Measurements from ENCODE around the gene VASN.

Gene VASN

DNA sequence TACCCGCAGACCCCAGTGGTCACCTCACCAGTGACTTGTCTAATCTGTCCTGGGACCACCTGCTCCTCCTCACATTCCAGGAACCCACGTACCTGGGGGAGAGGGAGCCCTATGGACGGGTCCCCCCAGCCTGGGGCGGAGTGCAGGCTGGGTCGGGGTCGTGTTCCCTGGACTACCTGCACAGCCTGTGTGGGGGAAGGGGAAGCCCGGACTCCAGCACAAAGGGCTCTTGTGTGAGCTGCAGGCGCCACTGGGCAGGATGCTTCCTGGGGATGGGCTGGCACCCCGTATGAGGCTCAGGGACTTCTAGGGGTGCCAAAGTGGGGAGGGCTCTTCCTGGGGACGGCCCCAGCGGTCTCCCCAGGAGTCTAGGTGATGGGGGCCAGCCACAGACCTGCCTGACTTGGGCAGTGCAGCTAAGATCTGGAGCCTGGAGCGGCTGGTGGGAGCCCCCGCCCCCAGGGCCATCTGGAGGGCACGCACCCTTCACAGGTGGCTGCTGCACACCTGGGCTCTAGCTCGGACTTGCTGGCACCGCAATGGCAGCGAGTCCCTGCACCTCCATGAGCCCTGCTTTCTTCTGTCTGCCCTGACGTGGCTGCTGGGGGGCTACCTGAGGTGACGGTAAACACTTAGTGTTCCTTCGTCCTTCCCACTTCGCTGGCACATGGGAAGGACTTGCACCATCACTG lies 7.5 kb downstream of the VASN start:
- H3K36me3 Mint-ChIP-seq: peaks cover 17% of the 10 kb centered on the region
- no peak overlapping the region for H3K27ac Mint-ChIP-seq
- ATAC-seq (ENCODE audit: low read depth) (no peak), DNase-seq (ENCODE audit: low spot score in 2 of 2) (no peak)
- H3K4me1 Mint-ChIP-seq: peaks cover 2% of the 10 kb centered on the region
- no peaks in the 10 kb centered on the region for H3K9me3 Mint-ChIP-seq
- H3K27me3 Mint-ChIP-seq: no peaks in the 10 kb centered on the region
- H3K4me3 Mint-ChIP-seq: no peak overlapping the region

DNA sequence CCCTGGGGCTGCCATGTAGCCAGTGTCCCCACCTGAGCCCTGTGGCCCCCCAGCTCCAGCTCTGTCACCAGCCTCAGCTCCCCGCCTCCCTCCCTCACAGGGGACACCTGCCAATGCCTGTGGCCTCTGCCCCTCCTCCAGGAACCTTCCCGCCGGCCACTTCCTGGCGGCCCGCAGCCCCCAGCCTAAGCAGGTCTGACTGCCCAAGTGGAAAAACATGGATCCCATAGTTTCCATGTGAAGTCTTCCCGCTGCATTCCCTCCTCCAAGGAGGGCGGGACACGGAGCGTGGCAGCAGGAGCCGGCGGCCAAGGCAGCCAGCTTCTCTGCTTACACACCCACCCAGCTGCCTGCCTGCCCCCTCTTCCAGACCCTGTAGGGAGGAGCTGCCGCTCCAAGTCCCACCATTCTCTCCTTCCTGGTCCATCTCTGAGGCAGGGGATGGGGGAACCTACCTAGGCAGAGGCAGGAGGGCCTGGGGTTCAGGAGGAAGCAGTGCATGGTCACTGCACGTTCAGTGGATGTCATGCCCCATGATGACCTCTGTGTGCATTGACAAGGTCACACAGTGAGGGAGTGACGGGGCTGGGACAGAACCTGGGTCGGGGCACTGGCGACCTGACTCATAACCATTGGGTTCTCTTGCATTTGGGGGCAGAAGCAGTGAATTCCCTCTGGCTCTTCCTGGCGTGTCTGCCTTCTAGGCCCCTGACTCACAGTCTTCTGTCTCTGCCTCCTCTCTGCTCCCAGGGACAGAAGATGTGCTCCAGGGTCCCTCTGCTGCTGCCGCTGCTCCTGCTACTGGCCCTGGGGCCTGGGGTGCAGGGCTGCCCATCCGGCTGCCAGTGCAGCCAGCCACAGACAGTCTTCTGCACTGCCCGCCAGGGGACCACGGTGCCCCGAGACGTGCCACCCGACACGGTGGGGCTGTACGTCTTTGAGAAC lies 8.7 kb downstream of the VASN start:
- DNase-seq (ENCODE audit: low spot score in 2 of 2): no peak
- H3K4me1 Mint-ChIP-seq: peaks cover 2% of the 10 kb centered on the region
- H3K9me3 Mint-ChIP-seq: no peaks in the 10 kb centered on the region
- H3K36me3 Mint-ChIP-seq: peaks cover 18% of the 10 kb centered on the region
- H3K4me3 Mint-ChIP-seq: no peak overlapping the region
- no peaks in the 10 kb centered on the region for H3K27me3 Mint-ChIP-seq
- ATAC-seq (ENCODE audit: low read depth): no peak
- peak overlapping the region; percentile 38 for H3K27ac Mint-ChIP-seq

DNA sequence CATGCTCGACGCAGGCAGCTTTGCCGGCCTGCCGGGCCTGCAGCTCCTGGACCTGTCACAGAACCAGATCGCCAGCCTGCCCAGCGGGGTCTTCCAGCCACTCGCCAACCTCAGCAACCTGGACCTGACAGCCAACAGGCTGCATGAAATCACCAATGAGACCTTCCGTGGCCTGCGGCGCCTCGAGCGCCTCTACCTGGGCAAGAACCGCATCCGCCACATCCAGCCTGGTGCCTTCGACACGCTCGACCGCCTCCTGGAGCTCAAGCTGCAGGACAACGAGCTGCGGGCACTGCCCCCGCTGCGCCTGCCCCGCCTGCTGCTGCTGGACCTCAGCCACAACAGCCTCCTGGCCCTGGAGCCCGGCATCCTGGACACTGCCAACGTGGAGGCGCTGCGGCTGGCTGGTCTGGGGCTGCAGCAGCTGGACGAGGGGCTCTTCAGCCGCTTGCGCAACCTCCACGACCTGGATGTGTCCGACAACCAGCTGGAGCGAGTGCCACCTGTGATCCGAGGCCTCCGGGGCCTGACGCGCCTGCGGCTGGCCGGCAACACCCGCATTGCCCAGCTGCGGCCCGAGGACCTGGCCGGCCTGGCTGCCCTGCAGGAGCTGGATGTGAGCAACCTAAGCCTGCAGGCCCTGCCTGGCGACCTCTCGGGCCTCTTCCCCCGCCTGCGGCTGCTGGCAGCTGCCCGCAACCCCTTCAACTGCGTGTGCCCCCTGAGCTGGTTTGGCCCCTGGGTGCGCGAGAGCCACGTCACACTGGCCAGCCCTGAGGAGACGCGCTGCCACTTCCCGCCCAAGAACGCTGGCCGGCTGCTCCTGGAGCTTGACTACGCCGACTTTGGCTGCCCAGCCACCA lies 9.7 kb downstream of the VASN start:
- no peak overlapping the region for H3K4me3 Mint-ChIP-seq

DNA sequence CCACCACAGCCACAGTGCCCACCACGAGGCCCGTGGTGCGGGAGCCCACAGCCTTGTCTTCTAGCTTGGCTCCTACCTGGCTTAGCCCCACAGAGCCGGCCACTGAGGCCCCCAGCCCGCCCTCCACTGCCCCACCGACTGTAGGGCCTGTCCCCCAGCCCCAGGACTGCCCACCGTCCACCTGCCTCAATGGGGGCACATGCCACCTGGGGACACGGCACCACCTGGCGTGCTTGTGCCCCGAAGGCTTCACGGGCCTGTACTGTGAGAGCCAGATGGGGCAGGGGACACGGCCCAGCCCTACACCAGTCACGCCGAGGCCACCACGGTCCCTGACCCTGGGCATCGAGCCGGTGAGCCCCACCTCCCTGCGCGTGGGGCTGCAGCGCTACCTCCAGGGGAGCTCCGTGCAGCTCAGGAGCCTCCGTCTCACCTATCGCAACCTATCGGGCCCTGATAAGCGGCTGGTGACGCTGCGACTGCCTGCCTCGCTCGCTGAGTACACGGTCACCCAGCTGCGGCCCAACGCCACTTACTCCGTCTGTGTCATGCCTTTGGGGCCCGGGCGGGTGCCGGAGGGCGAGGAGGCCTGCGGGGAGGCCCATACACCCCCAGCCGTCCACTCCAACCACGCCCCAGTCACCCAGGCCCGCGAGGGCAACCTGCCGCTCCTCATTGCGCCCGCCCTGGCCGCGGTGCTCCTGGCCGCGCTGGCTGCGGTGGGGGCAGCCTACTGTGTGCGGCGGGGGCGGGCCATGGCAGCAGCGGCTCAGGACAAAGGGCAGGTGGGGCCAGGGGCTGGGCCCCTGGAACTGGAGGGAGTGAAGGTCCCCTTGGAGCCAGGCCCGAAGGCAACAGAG lies 10.5 kb downstream of the VASN start:
- H3K4me3 Mint-ChIP-seq: no peak overlapping the region
- H3K27ac Mint-ChIP-seq: no peak overlapping the region
- no peaks in the 10 kb centered on the region for H3K9me3 Mint-ChIP-seq
- H3K36me3 Mint-ChIP-seq: peaks cover 20% of the 10 kb centered on the region
- H3K27me3 Mint-ChIP-seq: no peaks in the 10 kb centered on the region
- no peaks in the 10 kb centered on the region for H3K4me1 Mint-ChIP-seq
- ATAC-seq (ENCODE audit: low read depth) (no peak), DNase-seq (ENCODE audit: low spot score in 2 of 2) (no peak)

More for the DNA sequence above, 9.7 kb downstream of the VASN start:
- no peaks in the 10 kb centered on the region for H3K27me3 Mint-ChIP-seq
- H3K36me3 Mint-ChIP-seq: peaks cover 19% of the 10 kb centered on the region
- no peak overlapping the region for H3K27ac Mint-ChIP-seq
- no peak for DNase-seq (ENCODE audit: low spot score in 2 of 2)
- H3K4me1 Mint-ChIP-seq: no peaks in the 10 kb centered on the region
- H3K9me3 Mint-ChIP-seq: no peaks in the 10 kb centered on the region
- no peak for ATAC-seq (ENCODE audit: low read depth)

DNA sequence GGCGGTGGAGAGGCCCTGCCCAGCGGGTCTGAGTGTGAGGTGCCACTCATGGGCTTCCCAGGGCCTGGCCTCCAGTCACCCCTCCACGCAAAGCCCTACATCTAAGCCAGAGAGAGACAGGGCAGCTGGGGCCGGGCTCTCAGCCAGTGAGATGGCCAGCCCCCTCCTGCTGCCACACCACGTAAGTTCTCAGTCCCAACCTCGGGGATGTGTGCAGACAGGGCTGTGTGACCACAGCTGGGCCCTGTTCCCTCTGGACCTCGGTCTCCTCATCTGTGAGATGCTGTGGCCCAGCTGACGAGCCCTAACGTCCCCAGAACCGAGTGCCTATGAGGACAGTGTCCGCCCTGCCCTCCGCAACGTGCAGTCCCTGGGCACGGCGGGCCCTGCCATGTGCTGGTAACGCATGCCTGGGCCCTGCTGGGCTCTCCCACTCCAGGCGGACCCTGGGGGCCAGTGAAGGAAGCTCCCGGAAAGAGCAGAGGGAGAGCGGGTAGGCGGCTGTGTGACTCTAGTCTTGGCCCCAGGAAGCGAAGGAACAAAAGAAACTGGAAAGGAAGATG lies 11.2 kb downstream of the VASN start:
- no peak for DNase-seq (ENCODE audit: low spot score in 2 of 2)
- Mint-ChIP-seq H3K4me3 (no peak overlapping the region), H3K27me3 (no peaks in the 10 kb centered on the region), H3K36me3 (peaks cover 20% of the 10 kb centered on the region), H3K9me3 (no peaks in the 10 kb centered on the region), H3K27ac (no peak overlapping the region), H3K4me1 (no peaks in the 10 kb centered on the region)
- ATAC-seq (ENCODE audit: low read depth): no peak

DNA sequence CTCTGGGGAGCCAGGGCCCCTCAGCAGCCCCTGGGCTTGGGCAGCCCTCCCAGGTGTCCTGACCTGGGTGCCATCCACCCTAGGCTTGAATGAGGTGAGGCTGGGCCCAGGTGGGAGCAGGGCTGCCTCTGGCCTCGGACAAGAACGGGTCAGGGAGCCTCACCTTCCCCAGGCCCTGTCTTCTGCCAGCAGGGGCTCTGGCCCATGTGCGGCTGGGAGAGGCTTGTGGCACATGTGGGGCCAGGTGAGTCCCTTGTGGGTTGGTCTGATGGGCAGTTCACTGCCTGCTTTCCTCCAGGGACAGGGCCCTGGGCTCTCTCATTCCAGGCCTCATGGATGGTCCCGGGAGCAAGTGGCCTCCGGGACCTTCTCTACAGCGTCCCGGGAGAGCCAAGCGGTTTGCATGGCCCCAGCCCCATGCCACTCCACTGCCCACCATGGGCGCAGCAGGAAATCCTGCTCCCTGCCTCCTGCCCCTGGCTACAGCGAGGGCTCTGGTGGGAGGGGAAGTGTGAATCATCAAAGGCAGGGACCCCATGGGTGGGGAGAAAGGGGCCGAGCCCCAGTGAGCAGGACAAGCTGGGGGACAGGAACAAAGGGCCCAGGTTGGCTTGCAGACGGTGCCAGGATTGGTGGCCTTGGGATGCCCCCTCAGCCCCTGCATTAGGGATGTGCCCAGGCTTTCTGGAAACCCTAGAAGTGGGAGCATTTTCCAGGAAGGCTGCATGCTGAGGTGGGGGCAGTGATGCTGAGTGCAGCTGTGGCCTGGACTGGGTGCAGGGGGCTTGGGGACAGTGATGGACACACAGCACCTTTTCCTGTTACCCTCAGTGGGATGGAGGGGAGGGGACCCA lies 12.2 kb downstream of the VASN start:
- DNase-seq (ENCODE audit: low spot score in 2 of 2) (no peak), ATAC-seq (ENCODE audit: low read depth) (no peak)
- no peaks in the 10 kb centered on the region for H3K27me3 Mint-ChIP-seq
- no peaks in the 10 kb centered on the region for H3K9me3 Mint-ChIP-seq
- H3K36me3 Mint-ChIP-seq: peaks cover 20% of the 10 kb centered on the region
- no peaks in the 10 kb centered on the region for H3K4me1 Mint-ChIP-seq
- H3K4me3 Mint-ChIP-seq: no peak overlapping the region
- H3K27ac Mint-ChIP-seq: no peak overlapping the region

DNA sequence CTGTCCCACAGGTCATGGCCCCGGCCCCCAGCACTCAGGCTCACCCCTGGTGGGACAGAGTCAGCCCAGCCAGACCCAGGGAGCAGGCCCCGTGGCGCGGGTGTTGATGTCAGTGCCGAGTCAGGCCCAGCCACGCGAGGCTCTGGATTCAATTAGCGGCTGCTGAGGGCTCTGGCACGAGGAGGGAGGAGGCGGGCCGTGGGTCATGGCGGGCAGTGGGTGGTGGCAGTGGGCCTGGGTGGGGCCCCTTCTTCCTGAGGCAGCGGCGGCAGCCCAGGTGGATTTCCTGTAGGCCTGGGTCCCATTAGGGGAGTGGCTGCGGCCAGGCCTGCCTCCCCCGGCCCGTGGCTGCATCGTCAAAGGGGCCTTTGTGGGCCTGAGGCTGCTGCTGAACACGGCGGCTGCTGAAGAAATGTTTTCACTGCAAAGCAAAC lies 12.9 kb downstream of the VASN start:
- Mint-ChIP-seq H3K27ac (no peak overlapping the region), H3K36me3 (peaks cover 22% of the 10 kb centered on the region), H3K4me3 (no peak overlapping the region), H3K27me3 (no peaks in the 10 kb centered on the region), H3K9me3 (no peaks in the 10 kb centered on the region), H3K4me1 (no peaks in the 10 kb centered on the region)
- no peak for ATAC-seq (ENCODE audit: low read depth)
- no peak for DNase-seq (ENCODE audit: low spot score in 2 of 2)

DNA sequence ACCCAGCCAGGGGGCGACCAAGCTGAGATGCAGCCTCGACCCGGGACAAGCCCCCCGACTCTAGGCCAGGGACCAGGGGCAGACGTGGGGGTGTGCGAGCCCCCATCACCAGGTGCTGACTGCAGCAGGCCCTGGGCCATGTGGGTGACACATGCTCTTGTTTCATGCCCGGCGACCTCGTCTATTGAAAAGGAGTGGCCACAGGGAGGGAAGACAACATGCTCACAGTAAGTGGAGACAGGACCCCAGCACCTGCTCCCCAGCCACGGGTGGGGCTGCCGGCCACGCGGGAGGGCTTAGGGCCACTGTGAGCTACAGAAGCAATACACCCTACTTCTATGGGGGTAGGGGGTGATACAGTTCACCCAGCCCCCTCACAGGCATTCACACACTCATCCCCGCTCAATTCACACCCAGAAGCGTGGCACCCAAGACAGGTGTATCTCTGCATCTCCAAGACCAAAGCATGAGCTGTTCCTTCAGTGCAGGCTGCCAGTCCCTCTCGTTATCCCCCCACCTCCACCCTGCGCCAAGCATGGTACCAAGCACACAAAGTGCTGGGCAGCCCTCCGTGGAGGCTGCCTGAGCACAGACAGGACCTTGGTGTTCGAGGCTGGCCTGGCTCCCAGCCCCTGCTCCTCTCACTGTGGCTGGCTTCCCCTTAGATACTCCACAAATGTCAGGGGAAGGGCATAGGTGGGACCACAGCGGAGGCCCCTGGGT lies 13.6 kb downstream of the VASN start:
- Mint-ChIP-seq H3K27ac (no peak overlapping the region), H3K4me3 (no peak overlapping the region), H3K9me3 (no peaks in the 10 kb centered on the region), H3K36me3 (peaks cover 27% of the 10 kb centered on the region), H3K4me1 (no peaks in the 10 kb centered on the region), H3K27me3 (no peaks in the 10 kb centered on the region)
- no peak for DNase-seq (ENCODE audit: low spot score in 2 of 2)
- no peak for ATAC-seq (ENCODE audit: low read depth)

DNA sequence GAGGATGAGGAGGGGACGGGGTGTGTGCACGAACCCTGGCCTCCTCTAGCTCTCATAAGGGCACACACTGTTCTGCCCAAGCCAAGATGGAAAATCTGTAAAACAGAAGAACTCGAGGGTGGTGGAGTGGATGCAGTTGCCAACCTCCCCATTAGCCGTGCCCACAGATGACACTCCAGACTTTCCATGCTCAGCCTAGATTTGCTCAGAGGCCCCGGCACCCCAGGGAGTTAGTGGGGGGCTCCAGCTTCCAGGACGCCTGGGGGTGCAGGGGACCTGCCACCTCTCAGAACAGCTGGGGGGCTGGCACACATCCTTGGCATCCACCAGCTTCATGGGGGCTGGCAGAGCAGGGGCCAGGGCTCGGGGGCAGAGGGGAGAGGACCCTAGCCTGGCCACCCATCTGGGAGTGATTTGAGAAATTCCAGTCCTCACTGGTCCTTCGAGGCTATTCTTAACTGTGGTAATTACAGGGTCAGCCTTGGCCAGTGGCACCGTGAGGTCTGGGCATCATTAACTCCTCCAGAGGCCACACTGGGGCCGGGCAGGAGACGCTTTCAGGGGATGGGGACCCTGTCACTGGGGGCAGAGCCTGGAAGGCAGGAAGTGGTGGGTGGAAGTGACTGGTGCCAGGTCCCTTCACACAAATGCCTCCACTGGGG lies 14.3 kb downstream of the VASN start:
- Mint-ChIP-seq H3K27ac (no peak overlapping the region), H3K4me3 (no peak overlapping the region)

DNA sequence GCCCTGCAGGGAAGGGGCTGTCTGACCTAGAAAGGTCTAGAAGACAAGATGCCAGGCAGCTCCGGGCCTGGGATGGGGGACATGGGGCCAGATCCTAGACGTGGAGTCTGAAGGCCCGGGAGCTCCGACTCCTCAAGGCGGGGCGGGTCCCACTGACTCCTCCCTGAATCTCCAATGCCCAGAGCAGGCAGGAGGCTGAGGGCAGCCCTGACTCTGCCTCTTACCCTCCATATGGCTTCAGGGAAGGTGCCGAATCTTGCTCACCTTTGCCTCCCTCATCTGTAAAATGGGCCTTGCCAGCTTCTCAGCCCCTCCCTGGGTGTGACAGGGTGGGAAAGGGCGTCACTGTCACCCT lies 14.8 kb downstream of the VASN start:
- ATAC-seq (ENCODE audit: low read depth): no peak

More for the DNA sequence above, 14.3 kb downstream of the VASN start:
- peaks cover 25% of the 10 kb centered on the region for H3K36me3 Mint-ChIP-seq
- ATAC-seq (ENCODE audit: low read depth) (no peak), DNase-seq (ENCODE audit: low spot score in 2 of 2) (no peak)
- no peaks in the 10 kb centered on the region for H3K9me3 Mint-ChIP-seq
- no peaks in the 10 kb centered on the region for H3K4me1 Mint-ChIP-seq
- no peaks in the 10 kb centered on the region for H3K27me3 Mint-ChIP-seq

DNA sequence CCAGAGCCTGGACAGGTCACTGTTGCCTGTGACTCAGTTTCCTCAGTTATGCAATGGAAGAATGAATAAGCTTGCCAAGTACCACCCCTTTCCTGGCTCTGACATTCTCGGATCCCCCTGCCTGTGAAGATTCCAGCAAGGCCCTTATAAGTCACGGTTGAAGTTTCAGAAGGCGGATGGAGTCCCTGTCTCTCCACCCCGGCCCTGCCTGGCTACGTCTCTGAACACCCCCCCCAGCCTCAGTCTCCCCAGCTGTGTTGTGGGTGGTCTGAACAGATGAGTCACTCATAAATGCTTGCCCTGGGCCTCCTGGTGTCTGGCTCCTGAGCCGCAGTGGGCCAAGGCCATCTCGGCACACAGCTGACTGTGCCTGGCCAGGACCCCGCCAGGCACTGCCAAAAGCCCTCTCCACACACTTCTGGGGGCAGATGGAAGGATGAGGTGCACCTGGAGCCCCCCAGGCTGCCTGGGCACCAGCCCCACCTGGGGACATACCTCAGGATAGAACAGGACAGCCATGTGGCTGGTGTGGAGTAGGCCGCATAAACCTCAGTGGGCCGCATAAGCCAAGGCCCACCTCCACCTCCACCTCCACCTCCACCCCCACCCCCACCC lies 15.4 kb downstream of the VASN start:
- no peak for ATAC-seq (ENCODE audit: low read depth)
- no peak overlapping the region for H3K4me3 Mint-ChIP-seq
- DNase-seq (ENCODE audit: low spot score in 2 of 2): no peak
- no peaks in the 10 kb centered on the region for H3K4me1 Mint-ChIP-seq
- H3K9me3 Mint-ChIP-seq: no peaks in the 10 kb centered on the region
- no peaks in the 10 kb centered on the region for H3K27me3 Mint-ChIP-seq
- peaks cover 23% of the 10 kb centered on the region for H3K36me3 Mint-ChIP-seq
- peak overlapping the region; percentile 41 for H3K27ac Mint-ChIP-seq

More for the DNA sequence above, 14.8 kb downstream of the VASN start:
- no peak overlapping the region for H3K27ac Mint-ChIP-seq
- H3K4me1 Mint-ChIP-seq: no peaks in the 10 kb centered on the region
- no peak overlapping the region for H3K4me3 Mint-ChIP-seq
- no peaks in the 10 kb centered on the region for H3K27me3 Mint-ChIP-seq
- peaks cover 25% of the 10 kb centered on the region for H3K36me3 Mint-ChIP-seq
- no peaks in the 10 kb centered on the region for H3K9me3 Mint-ChIP-seq
- DNase-seq (ENCODE audit: low spot score in 2 of 2): no peak

Data from memory B cell (primary cell).